Activated CD4-positive, alpha-beta T cell treated with anti-CD3 and anti-CD28 coated beads for 36 hours (primary cell): Measurements from ENCODE around the gene KTI12. TPM values are rescaled to one million over a fixed set of nuclear protein-coding genes. Genes with fewer than 3 reads are reported as not detected.

Experiments
- ATAC-seq: fragments of 200-7000 bp; cut with Tn5 transposase; one replicate; pipeline ENCODE4 v1.10.0; 2021; ENCODE audit warnings: mild to moderate bottlenecking, moderate library complexity
- CTCF ChIA-PET: fragments of 350-600 bp; sonication (Branson Sonifier 250); formaldehyde crosslinking; loops from one replicate; lab custom pipeline; 2021; ENCODE audit warnings: antibody characterized with exemption; lab: Charles Lee
- POLR2A ChIA-PET: fragments of 350-600 bp; sonication (Branson Sonifier 250); formaldehyde crosslinking; loops from one replicate; lab custom pipeline; 2021; ENCODE audit warnings: antibody characterized with exemption, inconsistent platforms; lab: Charles Lee
- DNase-seq: peaks from one replicate; pipeline ENCODE4 v3.0.0-alpha.2; 2020
- H3K27ac Mint-ChIP-seq: one replicate; pipeline ENCODE4 v1.8.0; 2021; ENCODE audit warnings: mixed read lengths
- H3K27me3 Mint-ChIP-seq: one replicate; pipeline ENCODE4 v1.8.0; 2021; ENCODE audit warnings: mixed read lengths
- H3K36me3 Mint-ChIP-seq: one replicate; pipeline ENCODE4 v1.8.0; 2021; ENCODE audit warnings: low read depth, mixed read lengths
- H3K4me1 Mint-ChIP-seq: one replicate; pipeline ENCODE4 v1.8.0; 2021; ENCODE audit warnings: mixed read lengths
- H3K4me3 Mint-ChIP-seq: one replicate; pipeline ENCODE4 v1.8.0; 2021; ENCODE audit warnings: mild to moderate bottlenecking, moderate library complexity, mixed read lengths
- H3K9me3 Mint-ChIP-seq: one replicate; pipeline ENCODE4 v1.8.0; 2021; ENCODE audit warnings: low read depth, mixed read lengths
- intact Hi-C, 2 experiments: fragments of 100-400 bp; cut with DNase I in 1 of 2; cut with micrococcal nuclease in 1 of 2; formaldehyde crosslinking; loops; one replicate each; pipeline versions ENCODE4 v1.14.2 to v1.15.1; 2022 to 2024; cut with DNase I, micrococcal nuclease
- total RNA-seq, 2 experiments: library from RNA; stranded (reverse); gene quantifications; one replicate each; pipeline ENCODE4 v1.2.3, GENCODE V29; 2021

The KTI12 gene
- total RNA-seq, 2 experiments from 2014 or later: 7.6 to 12.3 TPM

- no peak for DNase-seq
- Mint-ChIP-seq H3K9me3 (no peaks in the 10 kb centered on the region), H3K36me3 (no peaks in the 10 kb centered on the region), H3K4me1 (peaks cover 9% of the 10 kb centered on the region), H3K4me3 (peak overlapping the region; percentile 42), H3K27ac (no peak overlapping the region), H3K27me3 (peaks cover 32% of the 10 kb centered on the region)
- no peak for ATAC-seq
- ChIA-PET POLR2A (interaction anchor here (0.6 kb wide), 1 partner anchor 342 kb away, joined by 3 read pairs; no protein-coding TSS in a partner anchor), CTCF (interaction anchor here (1.0 to 1.2 kb wide), 2 partner anchors 65 to 93 kb away, joined by 3 to 4 read pairs; no protein-coding TSS in a partner anchor)
- intact Hi-C loops: loop anchor here in 1 of 2 experiments (2.0 kb wide), 2 partner anchors 63 to 373 kb away; partner anchors contain the start of gene OSBPL9
These were observed 43.8 kb downstream of the KTI12 start for GRCh38 chr1:51989582-51990477.

DNA sequence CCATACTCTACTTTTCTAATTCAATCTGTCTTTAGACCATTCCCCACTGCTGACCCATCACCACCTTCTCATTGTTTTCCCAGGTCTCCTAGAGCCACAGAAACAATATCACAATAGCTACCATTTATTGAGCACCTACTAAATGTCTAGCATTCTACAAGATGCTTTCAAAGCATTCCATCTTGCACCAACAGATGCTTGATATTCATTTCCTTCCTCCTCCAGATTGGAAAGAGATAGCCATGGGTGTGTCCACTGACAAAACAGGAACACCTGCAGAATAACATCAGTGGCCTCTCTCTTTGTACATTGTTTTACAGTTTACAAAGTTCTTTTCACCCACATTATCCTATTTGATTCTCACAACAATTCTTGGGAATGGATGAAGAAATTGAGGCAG lies 45.4 kb downstream of the KTI12 start:
- intact Hi-C loops: no loop called here
- Mint-ChIP-seq H3K27me3 (peaks cover 27% of the 10 kb centered on the region), H3K36me3 (no peaks in the 10 kb centered on the region), H3K4me1 (peaks cover 9% of the 10 kb centered on the region), H3K9me3 (no peaks in the 10 kb centered on the region), H3K27ac (no peak overlapping the region), H3K4me3 (no peak overlapping the region)
- ChIA-PET POLR2A (no interaction called here), CTCF (interaction anchor here (0.6 to 1.2 kb wide), 2 partner anchors 10 to 15 kb away, joined by 3 to 5 read pairs; no protein-coding TSS in a partner anchor)
- no peak for ATAC-seq
- no peak for DNase-seq

- no peak for ATAC-seq
- no peak for DNase-seq
- Mint-ChIP-seq H3K4me1 (peaks cover 9% of the 10 kb centered on the region), H3K4me3 (no peak overlapping the region), H3K9me3 (no peaks in the 10 kb centered on the region), H3K27me3 (peaks cover 13% of the 10 kb centered on the region), H3K36me3 (no peaks in the 10 kb centered on the region), H3K27ac (no peak overlapping the region)
- intact Hi-C loops: no loop called here
- POLR2A ChIA-PET: interaction anchor here (0.6 kb wide), 1 partner anchor 183 kb away, joined by 4 read pairs; no protein-coding TSS in a partner anchor
- CTCF ChIA-PET: interaction anchor here (0.8 to 1.2 kb wide), 3 partner anchors 10 to 29 kb away, joined by 3 to 4 read pairs (median 3); no protein-coding TSS in a partner anchor
These were observed 46.9 kb downstream of the KTI12 start for GRCh38 chr1:51986718-51987117.

GRCh38 chr1:51982161-51982560 lies 51.4 kb downstream of the KTI12 start:
- ATAC-seq (no peak), DNase-seq (no peak)
- ChIA-PET POLR2A (interaction anchor here (0.8 kb wide), 1 partner anchor 51 kb away, joined by 3 read pairs; no protein-coding TSS in a partner anchor), CTCF (no interaction called here)
- Mint-ChIP-seq H3K36me3 (no peaks in the 10 kb centered on the region), H3K4me1 (no peaks in the 10 kb centered on the region), H3K4me3 (no peak overlapping the region), H3K9me3 (no peaks in the 10 kb centered on the region), H3K27ac (no peak overlapping the region), H3K27me3 (no peaks in the 10 kb centered on the region)
- intact Hi-C loops: no loop called here

Other genes with a start within 250 kb of the KTI12 start
- gene NRDC, start 155.1 kb downstream of the KTI12 start, total RNA-seq: 100 to 1,000 TPM; 149 to 186 TPM
- under 1 TPM; 0.07 to 0.11 TPM for gene RAB3B, start 43.1 kb downstream of the KTI12 start, total RNA-seq
- gene TXNDC12, start 21.4 kb upstream of the KTI12 start, total RNA-seq: 10 to 100 TPM; 21.9 to 31.5 TPM
- gene BTF3L4, start 22.5 kb upstream of the KTI12 start, total RNA-seq: 10 to 100 TPM; 33.8 to 37.8 TPM
- gene ZFYVE9, start 108.3 kb upstream of the KTI12 start, total RNA-seq: 1 to 10 TPM; 4.3 to 4.7 TPM